GM12873 (cell line): Measurements from ENCODE around the gene FABP3.

ENCODE experiments used
- TF ChIP-seq, protein P1 (sequence below): IDR thresholded peaks from 2 replicates; pipeline ENCODE4 v1.5.1; 2012; ENCODE audit warnings: low read depth, mild to moderate bottlenecking, moderate library complexity, low read length, control low read depth; ENCODE audit not compliant: insufficient read depth; ENCODE audit errors: missing control alignments

The FABP3 gene

DNA sequence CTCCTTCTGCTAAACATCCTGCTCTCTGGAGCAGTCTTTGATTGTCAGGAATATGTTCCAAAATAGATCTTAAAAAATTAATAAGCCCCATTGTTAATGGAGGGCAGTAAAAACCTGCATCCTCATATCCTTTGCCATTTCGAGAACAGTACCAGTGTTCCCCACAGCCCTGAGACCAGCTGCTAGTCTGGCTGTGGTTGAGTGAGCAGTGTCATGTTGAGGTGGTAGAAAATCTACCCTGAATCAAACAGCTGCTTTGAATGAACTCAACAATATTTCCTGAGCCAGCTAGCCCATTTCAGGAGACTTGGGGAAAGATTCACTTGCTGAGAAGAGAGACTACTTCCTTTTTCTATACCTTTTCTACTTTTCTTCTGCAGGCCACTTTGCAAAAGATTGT lies 24.4 kb downstream of the FABP3 start:
- TF ChIP-seq, protein P1, sequence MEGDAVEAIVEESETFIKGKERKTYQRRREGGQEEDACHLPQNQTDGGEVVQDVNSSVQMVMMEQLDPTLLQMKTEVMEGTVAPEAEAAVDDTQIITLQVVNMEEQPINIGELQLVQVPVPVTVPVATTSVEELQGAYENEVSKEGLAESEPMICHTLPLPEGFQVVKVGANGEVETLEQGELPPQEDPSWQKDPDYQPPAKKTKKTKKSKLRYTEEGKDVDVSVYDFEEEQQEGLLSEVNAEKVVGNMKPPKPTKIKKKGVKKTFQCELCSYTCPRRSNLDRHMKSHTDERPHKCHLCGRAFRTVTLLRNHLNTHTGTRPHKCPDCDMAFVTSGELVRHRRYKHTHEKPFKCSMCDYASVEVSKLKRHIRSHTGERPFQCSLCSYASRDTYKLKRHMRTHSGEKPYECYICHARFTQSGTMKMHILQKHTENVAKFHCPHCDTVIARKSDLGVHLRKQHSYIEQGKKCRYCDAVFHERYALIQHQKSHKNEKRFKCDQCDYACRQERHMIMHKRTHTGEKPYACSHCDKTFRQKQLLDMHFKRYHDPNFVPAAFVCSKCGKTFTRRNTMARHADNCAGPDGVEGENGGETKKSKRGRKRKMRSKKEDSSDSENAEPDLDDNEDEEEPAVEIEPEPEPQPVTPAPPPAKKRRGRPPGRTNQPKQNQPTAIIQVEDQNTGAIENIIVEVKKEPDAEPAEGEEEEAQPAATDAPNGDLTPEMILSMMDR, result no peak

DNA sequence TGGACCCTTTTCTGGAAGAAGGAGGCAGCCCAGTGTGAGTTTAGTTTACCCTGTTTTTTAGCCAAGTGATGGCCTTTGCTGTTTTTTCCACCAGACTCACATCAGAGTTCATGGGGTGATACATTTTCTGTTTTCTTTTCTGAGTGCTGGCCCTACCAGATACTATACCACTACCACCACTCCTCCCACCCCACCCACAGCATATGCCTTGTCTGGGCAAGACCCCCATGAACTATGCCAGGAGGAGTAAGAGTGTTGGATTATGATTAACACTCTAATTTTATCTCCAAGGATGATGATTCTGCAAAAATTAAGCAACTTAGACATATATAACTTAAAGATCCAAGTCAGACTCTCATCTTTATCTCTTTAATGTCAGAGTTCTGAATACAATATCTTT lies 26.1 kb downstream of the FABP3 start:
- TF ChIP-seq, protein P1, result no peak

DNA sequence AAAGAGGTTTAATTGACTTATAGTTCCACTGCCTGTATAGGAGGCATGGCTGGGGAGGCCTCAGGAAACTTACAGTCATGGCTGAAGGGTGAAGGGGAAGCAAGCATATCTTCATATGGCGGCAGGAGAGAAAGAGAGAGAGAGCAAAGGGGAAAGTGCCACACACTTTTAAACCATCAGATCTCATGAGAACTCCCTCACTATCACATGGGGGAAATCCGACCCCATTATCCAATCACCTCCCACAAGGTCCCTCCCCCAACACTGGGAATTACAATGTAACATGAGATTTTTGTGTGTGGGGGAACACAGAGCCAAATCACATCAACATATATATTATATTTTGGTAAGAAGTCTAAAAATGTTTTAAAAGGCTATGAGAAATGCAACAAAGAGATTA lies 27.2 kb downstream of the FABP3 start:
- TF ChIP-seq, protein P1, result no peak

DNA sequence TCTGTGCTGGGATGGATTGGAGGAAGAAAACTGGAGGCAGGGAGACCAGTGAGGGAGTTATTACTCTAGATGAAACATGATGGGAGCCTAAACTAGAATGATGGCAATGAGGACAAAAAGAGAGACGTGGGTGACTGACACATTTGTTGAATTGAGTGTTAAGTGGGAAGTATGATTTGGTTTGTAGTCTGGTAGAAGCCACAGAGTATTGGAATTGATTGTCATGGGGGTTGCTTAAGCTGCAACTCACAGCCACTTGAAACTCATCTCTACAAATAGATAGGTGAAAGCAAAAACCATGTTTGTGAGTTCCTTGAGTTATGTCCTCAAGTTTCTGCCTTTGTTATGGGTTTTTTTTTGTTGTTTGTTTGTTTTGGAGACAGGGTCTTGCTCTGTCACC lies 28.4 kb downstream of the FABP3 start:
- TF ChIP-seq, protein P1, result no peak

DNA sequence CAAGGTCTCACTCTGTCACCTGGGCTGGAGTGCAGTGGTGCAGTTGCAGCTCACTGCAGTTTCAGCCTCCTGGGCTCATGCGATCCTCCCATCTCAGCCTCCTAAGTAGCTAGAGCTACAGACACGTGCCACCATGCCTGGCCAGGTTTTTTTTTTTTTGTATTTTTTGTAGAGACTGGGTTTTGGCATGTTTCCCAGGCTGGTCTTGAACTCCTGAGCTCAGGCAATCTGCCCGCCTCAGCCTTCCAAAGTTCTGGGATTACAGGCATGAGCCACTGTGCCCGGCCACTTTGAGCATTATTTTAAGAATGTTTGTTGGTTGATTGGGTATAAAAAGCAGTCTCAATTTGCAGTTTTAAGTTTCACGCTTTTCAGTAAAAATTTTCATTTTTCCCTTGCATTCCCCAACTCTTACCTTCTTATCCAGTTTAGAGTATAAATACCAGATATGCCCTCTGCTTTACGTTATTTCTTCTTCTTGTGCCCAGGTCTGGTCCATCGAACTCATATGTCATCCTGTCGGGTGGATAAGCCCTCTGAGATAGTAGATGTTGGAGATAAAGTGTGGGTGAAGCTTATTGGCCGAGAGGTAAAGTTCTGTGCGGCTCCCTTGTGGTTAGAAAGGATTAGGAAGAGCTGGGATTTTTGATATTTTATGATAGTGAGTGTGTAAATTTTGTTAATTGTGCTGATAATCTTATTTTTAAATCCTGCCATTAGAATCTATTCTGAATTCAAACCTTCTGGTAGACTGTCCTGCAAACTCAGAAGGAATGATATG lies 36.0 kb downstream of the FABP3 start:
- TF ChIP-seq, protein P1, result no peak

DNA sequence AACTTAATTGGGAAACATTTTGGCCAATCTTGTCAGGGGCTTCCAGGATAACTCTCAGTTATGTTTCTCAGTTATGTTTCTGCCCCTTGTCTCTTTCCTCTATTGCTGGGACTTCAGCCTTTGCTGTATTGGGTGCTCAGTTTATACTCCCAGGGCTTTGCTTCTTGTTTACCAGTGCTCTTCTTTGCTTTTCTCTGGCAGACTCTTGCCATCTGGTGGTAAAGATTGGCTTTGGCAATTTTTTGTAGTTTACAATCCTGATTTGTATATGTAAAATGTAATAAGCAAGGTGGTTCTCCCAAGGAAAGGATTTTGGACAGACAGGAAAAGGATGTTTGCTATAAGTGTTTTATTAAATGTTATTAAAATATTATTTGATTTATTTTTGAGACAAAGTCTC lies 37.9 kb downstream of the FABP3 start:
- TF ChIP-seq, protein P1, result peak; percentile 46

DNA sequence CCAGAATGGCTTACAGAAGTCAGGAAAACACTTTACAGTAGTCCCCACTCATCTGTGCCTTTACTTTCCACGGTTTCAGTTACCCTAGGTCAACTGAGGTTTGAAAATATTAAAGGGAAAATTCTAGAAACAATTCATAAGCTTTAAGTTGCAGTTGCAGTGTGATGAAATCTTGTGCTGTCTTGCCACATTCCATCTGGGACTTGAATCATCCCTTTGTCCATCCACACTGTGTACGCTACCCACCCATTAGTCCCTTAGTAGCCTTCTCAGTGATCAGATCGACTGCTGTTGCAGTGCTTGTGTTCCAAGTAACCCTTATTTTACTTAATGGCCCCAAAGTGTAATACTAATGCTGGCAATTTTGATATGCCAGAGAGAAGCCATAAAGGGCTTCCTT lies 45.5 kb downstream of the FABP3 start:
- TF ChIP-seq, protein P1, result no peak
